GM23338 (cell line): ENCODE measurements around the gene ASGR2. TPM values are rescaled to one million over a fixed set of nuclear protein-coding genes. Genes with fewer than 3 reads are reported as not detected.

ENCODE experiments used
- ATAC-seq: fragments of 200-7000 bp; cut with Tn5 transposase; 3 replicates; pipeline ENCODE4 v1.9.1; 2020
- DNase-seq: peaks from one replicate; pipeline ENCODE4 v3.0.0-alpha.2; 2015; ENCODE audit warnings: low spot score
- H2AFZ ChIP-seq: fragments of 200-600 bp; sonication (generic); 2 replicates; pipeline ENCODE4 v1.8.0; 2016; ENCODE audit warnings: antibody characterized with exemption, mild to moderate bottlenecking, moderate library complexity
- H3F3A ChIP-seq: fragments of 200-600 bp; sonication (generic); replicated peaks from 2 replicates; pipeline ENCODE4 v1.8.0; 2017; ENCODE audit warnings: antibody characterized with exemption, mixed run types, low read depth
- H3K27ac ChIP-seq: fragments of 200-600 bp; sonication (generic); 2 replicates; pipeline ENCODE4 v1.6.1; 2016; ENCODE audit warnings: low read depth
- H3K27me3 ChIP-seq: fragments of 200-600 bp; sonication (generic); 2 replicates; pipeline ENCODE4 v1.8.0; 2016; ENCODE audit warnings: mild to moderate bottlenecking, mixed run types, moderate library complexity; ENCODE audit not compliant: insufficient read depth
- H3K36me3 ChIP-seq: fragments of 200-600 bp; sonication (generic); 2 replicates; pipeline ENCODE4 v1.8.0; 2016; ENCODE audit warnings: mild to moderate bottlenecking; ENCODE audit not compliant: insufficient read depth
- H3K4me1 ChIP-seq: fragments of 200-600 bp; sonication (generic); 2 replicates; pipeline ENCODE4 v1.8.0; 2016; ENCODE audit warnings: mild to moderate bottlenecking, moderate library complexity; ENCODE audit not compliant: insufficient read depth
- H3K4me2 ChIP-seq: fragments of 200-600 bp; sonication (generic); 2 replicates; pipeline ENCODE4 v1.7.1; 2017; ENCODE audit warnings: mixed run types
- H3K4me3 ChIP-seq: fragments of 200-600 bp; sonication (generic); 2 replicates; pipeline ENCODE4 v1.6.1; 2016; ENCODE audit warnings: mixed run types
- H3K79me2 ChIP-seq: fragments of 200-600 bp; sonication (generic); replicated peaks from 2 replicates; pipeline ENCODE4 v1.8.0; 2017; ENCODE audit warnings: mild to moderate bottlenecking; ENCODE audit not compliant: insufficient read depth
- H3K9me2 ChIP-seq: fragments of 200-600 bp; sonication (generic); 2 replicates; pipeline ENCODE4 v1.8.0; 2017; ENCODE audit not compliant: insufficient read depth
- H4K20me1 ChIP-seq: fragments of 200-600 bp; sonication (generic); replicated peaks from 2 replicates; pipeline ENCODE4 v1.8.0; 2017; ENCODE audit warnings: mild to moderate bottlenecking; ENCODE audit not compliant: insufficient read depth
- H3K27ac Mint-ChIP-seq: 2 replicates; pipeline ENCODE4 v1.8.0; 2020; ENCODE audit warnings: inconsistent platforms, mild to moderate bottlenecking, moderate library complexity, mixed read lengths
- H3K27me3 Mint-ChIP-seq: 3 replicates; pipeline ENCODE4 v1.8.0; 2022; ENCODE audit warnings: low read depth, mild to moderate bottlenecking, moderate library complexity, mixed read lengths, inconsistent platforms; ENCODE audit not compliant: insufficient read depth, poor library complexity
- H3K36me3 Mint-ChIP-seq: 3 replicates; pipeline ENCODE4 v1.8.0; 2021; ENCODE audit warnings: low read depth, mild to moderate bottlenecking, inconsistent platforms, moderate library complexity, mixed read lengths
- H3K4me1 Mint-ChIP-seq: 3 replicates; pipeline ENCODE4 v1.8.0; 2020; ENCODE audit warnings: mild to moderate bottlenecking, inconsistent platforms, mixed read lengths
- H3K4me3 Mint-ChIP-seq: 3 replicates; pipeline ENCODE4 v1.8.0; 2021; ENCODE audit warnings: moderate library complexity, mild to moderate bottlenecking, inconsistent platforms, mixed read lengths
- H3K9me3 Mint-ChIP-seq: 3 replicates; pipeline ENCODE4 v1.8.0; 2020; ENCODE audit warnings: moderate library complexity, mild to moderate bottlenecking, inconsistent platforms, mixed read lengths
- CREB1 ChIP-seq: fragments of 250-450 bp; sonication (Bioruptor Pico); IDR thresholded peaks from 2 replicates; pipeline ENCODE4 v1.5.0; 2020; ENCODE audit warnings: low read depth, mild to moderate bottlenecking, moderate library complexity
- EZH2 ChIP-seq: fragments of 200-600 bp; sonication (generic); IDR thresholded peaks from one replicate; pipeline ENCODE4 v1.8.0; 2017; ENCODE audit warnings: antibody characterized with exemption, mild to moderate bottlenecking, low read depth; ENCODE audit not compliant: unreplicated experiment
- NANOG ChIP-seq: IDR thresholded peaks from 2 replicates; pipeline ENCODE4 v1.6.1; 2016; ENCODE audit warnings: antibody characterized with exemption, borderline replicate concordance
- ZNF331 ChIP-seq: fragments of 250-450 bp; sonication (Bioruptor Pico); IDR thresholded peaks from 2 replicates; pipeline ENCODE4 v1.5.0; 2020; ENCODE audit warnings: low read depth, mild to moderate bottlenecking, moderate library complexity
- polyA plus RNA-seq: library from polyadenylated mRNA; unstranded; fragments of >200 nt; fragmentation: Nextera tagmentation; extraction: Ambion mirVana; gene quantifications from 2 replicates; pipeline ENCODE4 v1.2.1, GENCODE V29; 2016
- total RNA-seq: library from RNA; depleted of rRNA; stranded (reverse); fragments of >200 nt; shearing (Covaris generic); gene quantifications from 2 replicates; pipeline ENCODE4 v1.2.3, GENCODE V29; 2014
- TF ChIP-seq, protein P1 (sequence below): IDR thresholded peaks from one replicate; pipeline ENCODE4 v1.6.1; 2018; ENCODE audit warnings: antibody characterized with exemption; ENCODE audit not compliant: unreplicated experiment
- TF ChIP-seq, protein P2 (sequence below), 2 experiments: fragments of 200-600 bp in 1 of 2; sonication (generic) in 1 of 2; conservative IDR thresholded peaks; 2 replicates each; pipeline versions ENCODE4 v1.5.1 to v1.6.1; 2016 to 2017; ENCODE audit warnings: antibody characterized with exemption in 2 of 2, low read depth in 2 of 2, mild to moderate bottlenecking in 2 of 2, moderate library complexity in 1 of 2
- TF ChIP-seq, protein P3 (sequence below): IDR thresholded peaks from 2 replicates; pipeline ENCODE4 v1.6.1; 2016; ENCODE audit warnings: antibody characterized with exemption

Gene ASGR2
- total and polyA plus RNA-seq, 2 experiments from 2014 or later, result 0.97 TPM; not detected in 1

DNA sequence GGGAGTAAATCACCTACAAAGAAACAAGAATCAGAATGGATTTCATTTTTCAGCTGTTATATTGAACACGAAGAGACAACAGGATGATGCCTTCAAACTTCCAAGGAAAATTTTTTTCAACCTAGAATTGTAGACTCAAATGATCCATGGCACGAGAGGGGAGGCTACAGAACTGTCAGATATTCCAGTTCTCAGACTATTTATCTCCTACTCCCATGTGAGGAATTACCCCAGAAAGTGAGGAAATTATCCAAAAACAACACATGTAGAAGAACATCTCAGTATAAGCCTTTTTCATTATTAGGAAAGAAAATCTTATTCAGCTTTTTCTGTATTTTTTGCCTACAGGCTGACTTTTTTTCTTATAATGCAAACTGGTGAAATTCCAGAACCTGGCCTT lies 5.5 kb upstream of the ASGR2 start:
- H3K4me2 ChIP-seq, result no peak overlapping the region
- 0 out of 2 replicates have a peak, but pooled peaks cover 7% of the 10 kb centered on the region for H3K4me1 ChIP-seq
- no peak overlapping the region for H3K4me3 ChIP-seq
- DNase-seq, result no peak
- H2AFZ ChIP-seq, result 0 out of 2 replicates have a peak overlapping the region, but pooled peaks have one; percentile 23
- no peaks in the 10 kb centered on the region for H3K79me2 ChIP-seq
- no peaks in the 10 kb centered on the region for H3F3A ChIP-seq
- no peaks in the 10 kb centered on the region; the same call in 2 of the 3 replicates for H3K4me1 Mint-ChIP-seq
- no peak for ATAC-seq
- no peaks in the 10 kb centered on the region for H4K20me1 ChIP-seq
- H3K27me3 ChIP-seq, result no peaks in the 10 kb centered on the region
- no peak overlapping the region for H3K27ac Mint-ChIP-seq
- H3K4me3 Mint-ChIP-seq, result no peak overlapping the region
- no peaks in the 10 kb centered on the region for H3K36me3 ChIP-seq
- no peaks in the 10 kb centered on the region for H3K9me2 ChIP-seq
- no peaks in the 10 kb centered on the region for H3K9me3 Mint-ChIP-seq
- H3K36me3 Mint-ChIP-seq, result no peaks in the 10 kb centered on the region
- H3K27ac ChIP-seq, result no peak overlapping the region
- peaks cover 14% of the 10 kb centered on the region for H3K27me3 Mint-ChIP-seq
- no peak for TF ChIP-seq NANOG

DNA sequence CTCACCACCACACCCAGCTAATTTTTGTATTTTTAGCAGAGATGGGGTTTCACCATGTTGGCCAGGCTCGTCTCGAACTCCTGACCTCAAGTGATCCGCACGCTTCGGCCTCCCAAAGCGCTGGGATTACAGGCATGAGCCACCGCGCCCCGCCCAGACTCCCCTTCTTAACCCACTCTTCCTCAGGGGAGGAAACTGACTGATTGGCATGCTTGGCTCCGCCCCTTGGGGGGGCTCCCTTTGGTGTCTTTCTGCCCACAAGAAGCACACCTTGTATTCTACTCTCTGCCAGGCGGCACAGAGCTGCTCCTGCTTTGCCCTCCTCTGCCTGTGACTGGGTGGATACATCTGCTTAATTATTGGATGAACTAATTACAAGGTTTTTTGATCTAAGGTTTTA lies 4.7 kb upstream of the ASGR2 start:
- Histone ChIP-seq H2AFZ (peak overlapping the region; percentile 5; the same call in 1 of the 2 replicates), H4K20me1 (no peaks in the 10 kb centered on the region), H3F3A (no peaks in the 10 kb centered on the region), H3K27me3 (no peaks in the 10 kb centered on the region), H3K4me2 (no peak overlapping the region), H3K27ac (no peak overlapping the region), H3K36me3 (no peaks in the 10 kb centered on the region), H3K4me3 (no peak overlapping the region), H3K79me2 (no peaks in the 10 kb centered on the region), H3K4me1 (0 out of 2 replicates have a peak, but pooled peaks cover 7% of the 10 kb centered on the region), H3K9me2 (no peaks in the 10 kb centered on the region)
- Mint-ChIP-seq H3K4me1 (peaks cover 3% of the 10 kb centered on the region; the same call in 2 of the 3 replicates), H3K27ac (no peak overlapping the region), H3K9me3 (no peaks in the 10 kb centered on the region), H3K4me3 (no peak overlapping the region), H3K36me3 (no peaks in the 10 kb centered on the region), H3K27me3 (peaks cover 17% of the 10 kb centered on the region)
- TF ChIP-seq, protein P1, sequence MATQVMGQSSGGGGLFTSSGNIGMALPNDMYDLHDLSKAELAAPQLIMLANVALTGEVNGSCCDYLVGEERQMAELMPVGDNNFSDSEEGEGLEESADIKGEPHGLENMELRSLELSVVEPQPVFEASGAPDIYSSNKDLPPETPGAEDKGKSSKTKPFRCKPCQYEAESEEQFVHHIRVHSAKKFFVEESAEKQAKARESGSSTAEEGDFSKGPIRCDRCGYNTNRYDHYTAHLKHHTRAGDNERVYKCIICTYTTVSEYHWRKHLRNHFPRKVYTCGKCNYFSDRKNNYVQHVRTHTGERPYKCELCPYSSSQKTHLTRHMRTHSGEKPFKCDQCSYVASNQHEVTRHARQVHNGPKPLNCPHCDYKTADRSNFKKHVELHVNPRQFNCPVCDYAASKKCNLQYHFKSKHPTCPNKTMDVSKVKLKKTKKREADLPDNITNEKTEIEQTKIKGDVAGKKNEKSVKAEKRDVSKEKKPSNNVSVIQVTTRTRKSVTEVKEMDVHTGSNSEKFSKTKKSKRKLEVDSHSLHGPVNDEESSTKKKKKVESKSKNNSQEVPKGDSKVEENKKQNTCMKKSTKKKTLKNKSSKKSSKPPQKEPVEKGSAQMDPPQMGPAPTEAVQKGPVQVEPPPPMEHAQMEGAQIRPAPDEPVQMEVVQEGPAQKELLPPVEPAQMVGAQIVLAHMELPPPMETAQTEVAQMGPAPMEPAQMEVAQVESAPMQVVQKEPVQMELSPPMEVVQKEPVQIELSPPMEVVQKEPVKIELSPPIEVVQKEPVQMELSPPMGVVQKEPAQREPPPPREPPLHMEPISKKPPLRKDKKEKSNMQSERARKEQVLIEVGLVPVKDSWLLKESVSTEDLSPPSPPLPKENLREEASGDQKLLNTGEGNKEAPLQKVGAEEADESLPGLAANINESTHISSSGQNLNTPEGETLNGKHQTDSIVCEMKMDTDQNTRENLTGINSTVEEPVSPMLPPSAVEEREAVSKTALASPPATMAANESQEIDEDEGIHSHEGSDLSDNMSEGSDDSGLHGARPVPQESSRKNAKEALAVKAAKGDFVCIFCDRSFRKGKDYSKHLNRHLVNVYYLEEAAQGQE, result no peak
- TF ChIP-seq, protein P2, sequence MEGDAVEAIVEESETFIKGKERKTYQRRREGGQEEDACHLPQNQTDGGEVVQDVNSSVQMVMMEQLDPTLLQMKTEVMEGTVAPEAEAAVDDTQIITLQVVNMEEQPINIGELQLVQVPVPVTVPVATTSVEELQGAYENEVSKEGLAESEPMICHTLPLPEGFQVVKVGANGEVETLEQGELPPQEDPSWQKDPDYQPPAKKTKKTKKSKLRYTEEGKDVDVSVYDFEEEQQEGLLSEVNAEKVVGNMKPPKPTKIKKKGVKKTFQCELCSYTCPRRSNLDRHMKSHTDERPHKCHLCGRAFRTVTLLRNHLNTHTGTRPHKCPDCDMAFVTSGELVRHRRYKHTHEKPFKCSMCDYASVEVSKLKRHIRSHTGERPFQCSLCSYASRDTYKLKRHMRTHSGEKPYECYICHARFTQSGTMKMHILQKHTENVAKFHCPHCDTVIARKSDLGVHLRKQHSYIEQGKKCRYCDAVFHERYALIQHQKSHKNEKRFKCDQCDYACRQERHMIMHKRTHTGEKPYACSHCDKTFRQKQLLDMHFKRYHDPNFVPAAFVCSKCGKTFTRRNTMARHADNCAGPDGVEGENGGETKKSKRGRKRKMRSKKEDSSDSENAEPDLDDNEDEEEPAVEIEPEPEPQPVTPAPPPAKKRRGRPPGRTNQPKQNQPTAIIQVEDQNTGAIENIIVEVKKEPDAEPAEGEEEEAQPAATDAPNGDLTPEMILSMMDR (conservative IDR thresholded peaks at IDR 0.05; ENCODE audit: low read depth in 2 of 2), result no peak
- TF ChIP-seq CREB1 (CRISPR knock-in tag) (no peak), NANOG (no peak), EZH2 (no peak), ZNF331 (no peak)
- TF ChIP-seq, protein P3, sequence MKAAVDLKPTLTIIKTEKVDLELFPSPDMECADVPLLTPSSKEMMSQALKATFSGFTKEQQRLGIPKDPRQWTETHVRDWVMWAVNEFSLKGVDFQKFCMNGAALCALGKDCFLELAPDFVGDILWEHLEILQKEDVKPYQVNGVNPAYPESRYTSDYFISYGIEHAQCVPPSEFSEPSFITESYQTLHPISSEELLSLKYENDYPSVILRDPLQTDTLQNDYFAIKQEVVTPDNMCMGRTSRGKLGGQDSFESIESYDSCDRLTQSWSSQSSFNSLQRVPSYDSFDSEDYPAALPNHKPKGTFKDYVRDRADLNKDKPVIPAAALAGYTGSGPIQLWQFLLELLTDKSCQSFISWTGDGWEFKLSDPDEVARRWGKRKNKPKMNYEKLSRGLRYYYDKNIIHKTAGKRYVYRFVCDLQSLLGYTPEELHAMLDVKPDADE, result no peak
- ATAC-seq (peak; percentile 69), DNase-seq (peak; percentile 43)
